HG02623 (cell line): Measurements from ENCODE around the gene FNDC3A.

Experiments
- ATAC-seq: cut with Tn5 transposase; IDR thresholded peaks from one replicate; pipeline ENCODE4 v1.9.1; 2021; ENCODE audit warnings: moderate library complexity; ENCODE audit not compliant: unreplicated experiment

FNDC3A gene, protein sequence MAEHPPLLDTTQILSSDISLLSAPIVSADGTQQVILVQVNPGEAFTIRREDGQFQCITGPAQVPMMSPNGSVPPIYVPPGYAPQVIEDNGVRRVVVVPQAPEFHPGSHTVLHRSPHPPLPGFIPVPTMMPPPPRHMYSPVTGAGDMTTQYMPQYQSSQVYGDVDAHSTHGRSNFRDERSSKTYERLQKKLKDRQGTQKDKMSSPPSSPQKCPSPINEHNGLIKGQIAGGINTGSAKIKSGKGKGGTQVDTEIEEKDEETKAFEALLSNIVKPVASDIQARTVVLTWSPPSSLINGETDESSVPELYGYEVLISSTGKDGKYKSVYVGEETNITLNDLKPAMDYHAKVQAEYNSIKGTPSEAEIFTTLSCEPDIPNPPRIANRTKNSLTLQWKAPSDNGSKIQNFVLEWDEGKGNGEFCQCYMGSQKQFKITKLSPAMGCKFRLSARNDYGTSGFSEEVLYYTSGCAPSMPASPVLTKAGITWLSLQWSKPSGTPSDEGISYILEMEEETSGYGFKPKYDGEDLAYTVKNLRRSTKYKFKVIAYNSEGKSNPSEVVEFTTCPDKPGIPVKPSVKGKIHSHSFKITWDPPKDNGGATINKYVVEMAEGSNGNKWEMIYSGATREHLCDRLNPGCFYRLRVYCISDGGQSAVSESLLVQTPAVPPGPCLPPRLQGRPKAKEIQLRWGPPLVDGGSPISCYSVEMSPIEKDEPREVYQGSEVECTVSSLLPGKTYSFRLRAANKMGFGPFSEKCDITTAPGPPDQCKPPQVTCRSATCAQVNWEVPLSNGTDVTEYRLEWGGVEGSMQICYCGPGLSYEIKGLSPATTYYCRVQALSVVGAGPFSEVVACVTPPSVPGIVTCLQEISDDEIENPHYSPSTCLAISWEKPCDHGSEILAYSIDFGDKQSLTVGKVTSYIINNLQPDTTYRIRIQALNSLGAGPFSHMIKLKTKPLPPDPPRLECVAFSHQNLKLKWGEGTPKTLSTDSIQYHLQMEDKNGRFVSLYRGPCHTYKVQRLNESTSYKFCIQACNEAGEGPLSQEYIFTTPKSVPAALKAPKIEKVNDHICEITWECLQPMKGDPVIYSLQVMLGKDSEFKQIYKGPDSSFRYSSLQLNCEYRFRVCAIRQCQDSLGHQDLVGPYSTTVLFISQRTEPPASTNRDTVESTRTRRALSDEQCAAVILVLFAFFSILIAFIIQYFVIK

DNA sequence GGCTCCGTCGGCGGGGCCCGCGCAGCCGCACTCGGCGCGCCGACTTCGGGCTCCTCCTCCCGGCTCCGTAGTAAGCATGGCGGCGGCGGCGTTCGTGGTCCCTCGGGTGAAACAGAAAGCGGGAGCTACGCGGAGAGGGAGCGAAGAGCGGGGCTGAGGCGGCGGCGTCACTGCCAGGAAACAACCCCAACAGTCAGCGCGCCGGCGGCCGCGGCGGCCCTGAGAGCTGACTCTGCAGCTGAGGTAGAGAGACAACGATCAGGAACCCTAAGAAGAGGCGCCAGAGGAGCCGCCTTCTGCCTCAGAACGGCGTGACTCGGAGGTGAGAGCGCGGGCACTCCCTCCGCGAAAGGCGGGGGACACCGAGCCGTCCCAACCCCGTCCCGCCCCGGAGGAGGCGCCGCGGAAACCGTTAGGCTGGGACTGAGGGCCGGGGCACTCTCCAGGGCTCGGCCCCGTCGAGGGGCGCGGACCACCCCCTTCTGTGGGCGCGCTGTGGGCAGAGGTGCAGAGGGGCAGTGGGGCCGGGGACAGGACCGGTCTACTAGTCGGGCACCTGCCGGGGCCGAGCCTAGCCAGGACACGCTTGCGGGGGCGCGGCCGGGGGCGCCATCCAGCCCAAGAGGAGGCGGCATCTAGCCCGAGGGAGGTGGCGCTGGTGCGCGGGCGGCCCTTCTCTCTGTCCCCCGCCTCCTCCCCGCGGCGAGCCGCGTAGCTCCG lies at the start of gene FNDC3A:
FNDC3A (plus strand) TSS at position 57 of the 720 bp plus-strand sequence. CDS start 30,279 bp downstream, outside the sequence.
- ATAC-seq = peak; percentile 56

DNA sequence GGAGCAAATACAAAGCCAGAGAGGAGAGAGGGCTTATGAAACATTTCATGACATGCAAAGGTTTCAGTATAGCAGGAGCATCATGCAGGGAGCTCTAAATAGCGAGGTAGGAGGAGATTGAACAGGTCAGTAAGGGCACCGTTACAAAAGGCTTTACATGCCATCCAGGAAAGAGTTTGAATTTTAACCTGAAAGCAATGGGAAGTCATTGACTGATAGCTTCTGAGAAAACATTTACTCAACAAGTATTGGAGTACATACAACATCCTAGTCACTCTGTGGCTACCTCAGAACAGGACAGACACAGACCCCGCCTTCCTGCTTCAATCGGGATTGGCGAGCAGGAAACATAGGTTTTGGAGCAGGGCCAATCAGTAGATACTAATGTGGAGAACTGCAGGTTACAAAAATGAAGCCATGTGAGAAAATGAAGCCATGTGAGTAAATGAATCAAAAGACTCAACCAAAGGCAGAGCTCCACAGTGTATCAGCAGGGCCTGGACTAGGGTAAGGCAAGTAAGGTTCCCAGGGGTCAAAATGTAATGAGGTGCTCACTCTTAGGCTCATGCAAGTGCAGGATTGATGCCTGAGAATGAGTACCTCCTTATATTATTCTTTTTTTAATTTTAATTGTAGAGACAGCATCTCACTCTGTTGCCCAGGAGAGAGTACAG lies 46.8 kb upstream of the FNDC3A start:
- ATAC-seq = no peak

DNA sequence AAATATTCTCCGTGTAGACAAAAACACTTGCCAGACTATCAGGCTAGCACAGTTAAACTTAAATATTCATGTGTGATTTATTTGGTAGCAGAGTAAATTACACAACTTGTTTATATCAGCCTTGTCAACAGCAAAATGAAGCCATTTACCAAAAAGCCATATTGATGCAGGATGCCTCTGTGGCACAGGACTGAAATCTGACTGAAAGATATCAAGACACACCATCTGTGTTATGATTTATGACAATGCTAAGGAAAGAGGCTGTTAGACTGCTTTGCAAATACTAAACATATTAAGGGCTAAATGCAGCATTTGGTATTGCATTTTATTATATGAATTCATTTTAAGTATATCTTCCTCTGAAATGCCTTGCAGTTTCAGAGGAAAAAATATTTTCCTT lies 44.8 kb upstream of the FNDC3A start:
- ATAC-seq = no peak

DNA sequence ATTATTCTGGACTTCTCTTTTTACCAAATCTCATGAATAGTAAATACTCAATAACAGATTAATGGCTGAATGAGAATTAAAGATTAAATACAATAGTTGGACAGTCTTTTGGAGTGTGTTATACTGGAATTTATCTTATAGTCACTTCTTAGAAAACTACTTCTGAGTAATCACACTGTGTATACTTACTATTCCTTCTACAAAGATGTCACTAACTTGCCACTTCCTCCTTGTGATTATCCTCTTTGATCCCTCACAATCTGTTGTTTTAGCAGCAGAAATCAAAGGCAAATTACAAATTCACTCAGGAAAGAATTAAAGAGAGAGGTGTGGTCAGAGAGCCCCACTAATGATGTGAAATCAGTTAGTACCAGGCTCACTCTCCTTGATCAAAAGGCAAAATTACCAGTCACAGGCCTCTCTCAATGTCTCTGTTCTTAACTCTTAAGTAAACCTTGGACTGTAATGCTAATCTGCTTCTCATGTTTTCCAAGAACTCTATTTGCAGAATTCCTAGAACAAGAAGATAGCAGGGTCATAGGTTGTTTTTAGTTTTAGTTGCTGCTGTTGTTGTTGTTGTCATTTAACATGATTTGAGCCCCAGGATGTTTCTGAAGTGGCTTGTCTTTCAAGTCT lies 37.3 kb upstream of the FNDC3A start:
- no peak for ATAC-seq

DNA sequence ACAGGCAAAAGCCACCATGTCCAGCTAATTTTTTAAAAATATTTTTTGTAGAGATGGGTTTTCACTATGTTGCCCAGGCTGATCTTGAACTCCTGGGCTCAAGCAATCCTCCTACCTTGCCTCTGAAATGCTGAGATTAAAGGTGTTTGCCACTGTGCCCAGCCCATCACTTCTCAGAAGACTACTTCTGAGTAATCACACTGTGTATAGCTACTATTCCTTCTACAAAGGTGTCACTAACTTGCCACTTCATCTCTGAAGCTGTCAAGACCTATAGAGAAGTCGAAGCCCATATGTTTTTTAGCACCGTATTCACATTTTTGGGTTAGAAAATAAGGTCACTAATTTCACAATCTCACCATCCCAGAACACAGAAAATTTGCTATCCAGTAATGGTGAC lies 36.0 kb upstream of the FNDC3A start:
- ATAC-seq = no peak

DNA sequence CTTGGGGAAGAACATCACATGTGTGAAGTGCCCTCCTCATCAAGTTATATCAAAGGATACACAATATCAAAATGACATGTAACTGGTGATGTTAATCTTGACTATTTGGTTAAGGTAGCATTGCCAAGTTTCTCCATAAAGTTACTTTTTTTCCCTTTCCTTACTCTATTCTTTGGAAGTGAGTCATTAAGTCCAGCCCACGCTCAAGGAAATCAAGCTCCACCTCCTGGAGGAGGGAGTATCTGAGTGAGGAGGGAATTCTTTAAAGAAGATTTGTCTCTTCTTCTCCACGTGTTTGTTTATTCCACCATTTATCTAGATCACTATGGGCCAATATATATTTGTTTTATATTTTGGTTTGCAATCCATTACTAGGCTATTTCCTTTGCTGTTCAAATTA lies 33.6 kb upstream of the FNDC3A start:
- no peak for ATAC-seq

DNA sequence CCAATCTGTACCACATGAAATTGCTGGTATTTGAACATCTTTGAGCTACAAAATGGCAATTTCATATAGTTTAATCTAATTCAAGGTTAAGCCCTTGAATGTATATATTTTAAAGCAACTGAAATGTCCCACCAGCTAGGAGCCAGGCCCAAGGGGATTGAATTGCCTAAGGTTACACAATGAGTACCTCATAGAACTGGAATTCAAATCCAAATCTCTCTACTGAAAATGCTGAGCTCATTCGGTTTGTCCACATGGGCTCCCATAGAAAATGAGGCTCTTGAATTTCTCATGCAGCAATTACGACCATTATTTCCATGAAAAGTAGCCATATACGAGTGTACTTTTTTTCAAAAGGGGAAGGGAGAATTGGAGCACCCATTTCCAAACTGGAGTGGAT lies 31.5 kb upstream of the FNDC3A start:
- ATAC-seq = no peak

DNA sequence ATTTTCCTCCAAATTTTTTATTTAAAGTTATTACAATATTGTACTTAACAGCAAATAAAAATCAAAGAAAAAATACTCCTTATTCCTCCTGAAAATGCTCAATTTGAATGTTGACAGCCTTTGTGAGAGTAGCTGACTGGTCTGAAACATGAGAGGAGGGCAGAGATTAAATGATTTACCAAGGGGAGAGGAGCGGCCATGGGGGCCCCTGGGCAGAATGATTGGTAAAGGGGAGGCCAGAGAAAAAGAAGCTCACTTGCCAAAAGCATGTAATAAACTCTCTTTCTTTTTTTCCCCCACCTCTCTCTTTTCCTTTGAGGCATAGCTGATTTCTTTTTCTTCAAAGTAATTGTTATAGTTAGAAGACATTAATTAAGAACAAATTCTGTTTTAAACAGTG lies 30.1 kb upstream of the FNDC3A start:
- ATAC-seq = no peak

DNA sequence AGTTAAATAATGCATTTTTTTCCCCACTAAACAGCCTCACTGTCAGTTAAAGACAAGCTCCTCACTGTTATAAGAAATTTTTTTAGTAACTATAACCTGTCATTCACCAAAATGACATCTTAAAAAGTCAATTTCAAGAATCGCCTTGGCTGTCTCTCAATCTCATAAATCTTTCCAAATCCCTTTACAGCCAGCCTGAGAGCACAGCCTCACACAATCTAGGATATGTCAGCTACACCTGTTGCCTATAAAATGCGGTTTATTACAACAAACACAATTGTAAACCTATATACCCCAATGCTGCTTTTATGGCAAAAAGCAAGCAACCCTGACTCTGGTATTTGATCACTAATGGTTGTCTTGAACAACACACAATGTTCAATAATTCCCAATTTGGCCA lies 29.5 kb upstream of the FNDC3A start:
- ATAC-seq = no peak

DNA sequence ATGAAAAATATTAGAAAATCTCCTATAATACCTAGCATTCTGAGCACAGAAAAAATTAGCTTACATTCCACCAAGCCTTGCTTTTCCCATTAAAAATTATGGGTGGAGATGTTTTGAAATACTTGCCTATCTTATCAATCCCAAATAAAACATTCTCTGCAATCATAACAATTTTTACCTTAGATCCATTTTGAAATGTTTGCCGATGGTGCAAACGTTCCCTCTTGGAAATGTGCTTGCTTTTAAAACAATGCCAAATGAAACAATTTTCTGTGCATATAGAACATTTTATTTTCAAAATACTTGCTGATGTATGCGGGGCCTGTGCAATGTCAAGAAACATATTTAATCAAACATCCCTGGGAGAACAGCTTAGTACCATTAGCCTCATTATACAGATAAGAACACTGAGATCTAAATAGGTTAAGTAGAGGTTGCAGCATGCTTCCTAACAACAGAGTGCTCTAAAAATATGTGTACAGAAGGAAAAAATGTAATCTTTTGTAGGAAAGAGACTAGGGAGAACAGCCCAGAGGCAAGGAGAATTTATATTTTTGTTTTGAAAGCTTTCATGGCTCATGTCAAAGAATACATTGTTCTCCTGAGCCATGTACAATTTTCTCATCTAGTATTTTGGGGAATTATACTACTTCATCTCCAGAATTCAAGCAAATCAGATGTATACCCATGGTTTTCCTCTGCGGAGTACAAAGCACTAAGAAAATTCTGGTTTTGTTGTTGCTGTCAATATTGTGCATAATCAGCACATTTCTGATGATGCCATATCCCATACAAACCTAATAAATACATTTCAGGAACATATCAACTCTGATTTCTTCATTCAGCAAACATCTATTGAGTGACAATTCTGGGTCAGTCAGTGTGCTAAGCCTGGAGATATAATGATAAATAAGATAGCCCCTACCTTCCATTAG lies 25.9 kb upstream of the FNDC3A start:
- ATAC-seq = no peak

DNA sequence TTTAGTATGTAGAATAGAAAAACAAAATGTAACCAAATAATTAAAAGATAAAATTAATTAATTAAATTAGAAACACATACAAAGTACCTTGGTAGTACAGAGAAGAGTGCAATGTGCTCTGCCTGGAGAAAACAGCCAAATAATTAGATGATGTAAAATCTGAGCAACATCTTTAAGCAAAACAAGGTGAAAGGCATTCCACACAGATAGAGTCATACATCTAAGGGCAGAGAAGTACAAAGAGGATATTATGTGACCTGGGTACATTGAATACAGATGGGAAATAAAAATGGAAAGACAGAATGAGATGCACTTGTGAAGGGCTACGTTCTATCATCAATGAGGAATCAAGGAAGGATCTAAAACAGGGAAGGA lies 25.2 kb upstream of the FNDC3A start:
- no peak for ATAC-seq

DNA sequence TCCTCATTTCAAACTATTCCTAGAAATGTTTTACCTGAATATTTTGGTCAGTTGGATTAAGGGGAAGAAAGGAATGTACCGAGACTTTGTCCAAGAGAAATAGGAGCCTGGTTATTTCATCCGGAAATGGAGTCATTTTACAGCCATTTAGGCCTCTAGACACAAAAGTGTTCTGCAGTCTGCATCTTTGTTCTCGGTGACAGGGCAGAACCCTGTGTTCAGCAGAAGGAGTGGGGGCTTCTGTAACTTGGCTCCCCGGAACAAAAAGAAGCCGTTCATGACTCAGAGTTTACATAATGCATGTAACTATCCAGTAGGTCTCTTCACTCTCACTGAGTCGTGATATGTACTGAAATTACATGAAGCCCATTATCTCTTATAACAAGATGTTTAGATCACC lies 21.6 kb upstream of the FNDC3A start:
- no peak for ATAC-seq

DNA sequence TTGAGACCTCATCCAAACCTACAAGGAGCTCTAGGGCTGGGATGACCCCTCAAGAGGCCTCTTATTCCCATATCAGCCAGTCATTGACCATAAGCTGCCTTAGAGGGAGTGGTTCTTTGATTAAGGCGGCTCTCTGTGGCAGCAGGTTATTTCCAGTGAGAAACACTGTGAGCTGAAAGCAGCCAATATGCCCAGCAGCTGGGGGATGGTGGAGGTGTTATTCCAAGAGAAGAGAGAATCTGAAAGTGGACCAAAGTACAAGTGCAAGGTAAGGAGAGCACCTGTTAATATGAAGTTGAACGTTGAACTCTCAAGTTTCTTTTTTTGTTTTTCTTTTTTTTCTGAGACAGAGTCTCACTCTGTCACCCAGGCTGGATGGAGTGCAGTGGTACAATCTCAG lies 20.2 kb upstream of the FNDC3A start:
- no peak for ATAC-seq

DNA sequence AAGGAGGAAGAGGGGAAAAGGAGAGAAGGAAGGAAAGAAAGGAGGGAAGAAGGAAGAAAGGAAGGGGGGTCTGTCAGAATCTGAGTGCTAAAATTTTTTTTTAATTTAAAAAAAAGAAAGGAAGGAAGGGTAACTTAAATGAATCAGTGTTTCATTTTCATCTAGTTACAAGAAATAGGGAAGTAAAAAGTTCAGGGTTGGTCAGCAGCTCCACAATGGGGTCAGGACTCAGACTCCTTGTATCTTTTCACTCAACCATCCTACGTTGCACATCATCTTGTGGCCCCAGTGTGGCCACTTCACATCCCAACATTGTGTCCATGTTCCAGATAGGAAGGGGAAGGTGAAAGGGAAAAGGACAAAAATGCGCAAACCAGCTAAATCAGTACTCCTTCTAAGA lies 14.3 kb upstream of the FNDC3A start:
- no peak for ATAC-seq

DNA sequence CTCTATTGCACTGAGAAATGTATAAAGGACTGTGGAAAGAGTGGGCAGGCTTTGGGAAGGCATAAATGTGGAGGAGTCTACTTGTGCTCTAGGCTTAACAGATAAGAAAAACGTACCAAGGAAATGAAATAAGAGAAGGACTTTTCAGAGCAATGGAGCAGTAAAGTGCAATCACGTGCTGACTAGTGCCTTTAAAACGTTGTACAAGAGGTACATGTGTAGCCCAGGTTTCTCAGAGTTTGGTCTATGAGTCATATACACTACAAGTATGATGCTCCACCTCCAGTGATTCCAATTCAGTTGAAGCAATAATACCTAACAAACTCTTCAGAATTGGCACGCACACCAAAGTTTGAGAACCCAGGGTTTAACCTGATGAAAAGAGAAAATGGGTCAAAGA lies 13.4 kb upstream of the FNDC3A start:
- no peak for ATAC-seq

DNA sequence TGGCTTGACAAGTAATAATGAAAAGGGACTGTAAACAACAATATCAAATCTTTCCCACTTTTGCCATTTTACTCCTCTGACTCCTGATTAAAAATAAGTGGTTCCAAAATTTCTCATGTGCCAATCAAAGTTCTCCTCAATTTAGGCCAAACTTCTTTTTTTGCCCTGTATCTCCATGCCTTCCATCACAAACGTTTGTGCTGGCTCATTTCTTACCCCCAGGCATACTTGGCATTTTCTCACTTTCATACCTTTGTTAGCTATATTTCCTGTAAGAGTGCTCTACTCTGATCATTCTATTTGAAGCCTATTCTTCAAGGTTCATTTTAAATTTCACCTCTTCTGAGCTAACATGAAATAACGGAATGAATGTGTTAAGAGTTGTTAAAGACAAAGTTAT lies 10.0 kb upstream of the FNDC3A start:
- no peak for ATAC-seq

DNA sequence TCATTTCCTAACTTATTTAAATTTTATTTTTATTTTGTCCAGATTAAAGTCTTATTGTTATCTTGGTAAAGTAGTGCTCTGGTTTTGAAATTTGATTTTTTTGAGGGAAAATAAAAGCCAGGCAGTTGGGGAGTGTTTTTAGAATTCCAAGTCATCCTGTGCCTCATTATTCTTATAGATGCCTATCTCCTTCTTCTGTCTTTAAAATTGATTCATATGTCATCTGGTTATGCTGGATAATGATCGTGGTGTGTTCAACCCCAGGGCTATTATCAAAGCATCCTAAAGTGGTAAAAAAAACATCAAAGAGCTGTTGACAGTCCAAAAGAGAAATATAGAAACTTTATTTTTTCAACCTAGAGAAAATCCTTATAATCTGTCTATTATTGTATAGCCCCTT lies 6.0 kb upstream of the FNDC3A start:
- no peak for ATAC-seq

DNA sequence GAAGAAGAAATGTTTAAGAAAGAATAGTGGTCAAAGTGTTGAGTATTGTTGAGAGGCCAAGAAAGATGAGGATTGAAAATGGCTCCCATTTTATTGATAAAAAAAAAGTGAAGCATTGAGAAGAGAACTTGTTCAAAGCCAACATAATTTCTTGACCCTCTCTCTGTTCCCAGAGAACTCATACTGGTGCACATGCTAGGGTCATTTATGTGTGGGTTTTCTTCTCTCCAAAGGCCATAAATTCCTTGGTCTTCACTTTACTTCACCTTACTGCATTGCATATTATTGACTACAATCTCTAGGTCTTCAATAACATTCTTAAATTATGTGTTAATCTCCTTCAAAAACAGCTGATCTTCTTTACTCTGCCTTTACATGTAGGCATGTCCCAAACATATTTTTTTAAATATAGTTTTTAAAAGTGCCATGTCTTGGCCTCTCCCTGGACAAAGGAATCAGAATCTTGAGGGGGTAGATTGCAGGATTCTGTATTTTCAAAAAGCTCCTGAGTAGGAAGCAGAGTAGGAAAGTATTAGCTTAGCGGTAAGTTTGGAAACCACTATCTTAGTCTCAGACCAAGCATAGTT lies 1.8 kb upstream of the FNDC3A start:
- ATAC-seq = no peak
